Stimulated activated CD4-positive, alpha-beta T cell treated with anti-CD3 and anti-CD28 coated beads, Interleukin-2, amount 100 ng/mL, for 4 hours (primary cell): ENCODE measurements around the gene ESAM.

Experiments used
- DNase-seq: peaks from one replicate; pipeline ENCODE4 v3.0.0-alpha.2; 2020; ENCODE audit warnings: low read depth

Gene ESAM

GRCh38 chr11:124762105-124762623 lies at the start of gene ESAM:
TSS of gene ESAM (minus strand) at chr11:124762290. CDS start at chr11:124762154, 136 bp downstream.
- peak; percentile 48 for DNase-seq

GRCh38 chr11:124811399-124812125 lies 49.5 kb upstream of the ESAM start:
- DNase-seq, result no peak

GRCh38 chr11:124807660-124808270 lies 45.7 kb upstream of the ESAM start:
- no peak for DNase-seq

- DNase-seq, result no peak
Observed at GRCh38 chr11:124807201-124807600, 45.1 kb upstream of the ESAM start.

- no peak for DNase-seq
Observed at GRCh38 chr11:124804884-124805283, 42.8 kb upstream of the ESAM start.

- DNase-seq, result no peak
Observed at GRCh38 chr11:124801636-124802312, 39.7 kb upstream of the ESAM start.

- DNase-seq, result no peak
Observed at GRCh38 chr11:124801014-124801413, 38.9 kb upstream of the ESAM start.

GRCh38 chr11:124800226-124800929 lies 38.3 kb upstream of the ESAM start, which contains the start of gene MSANTD2:
TSS of gene MSANTD2 (minus strand) at chr11:124800406. CDS start at chr11:124800380, 26 bp downstream.
- peak; percentile 62 for DNase-seq

GRCh38 chr11:124799348-124800225 lies 37.5 kb upstream of the ESAM start:
- DNase-seq, result peak; percentile 11

GRCh38 chr11:124798991-124799347 lies 36.9 kb upstream of the ESAM start:
- no peak for DNase-seq

- no peak for DNase-seq
Observed at GRCh38 chr11:124796312-124796711, 34.2 kb upstream of the ESAM start.

- peak; percentile 8 for DNase-seq
Observed at GRCh38 chr11:124793466-124794278, 31.6 kb upstream of the ESAM start.

- DNase-seq, result no peak
Observed at GRCh38 chr11:124791626-124792341, 29.7 kb upstream of the ESAM start.

GRCh38 chr11:124788521-124788920 lies 26.4 kb upstream of the ESAM start:
- no peak for DNase-seq

GRCh38 chr11:124784051-124784450 lies 22.0 kb upstream of the ESAM start:
- no peak for DNase-seq

GRCh38 chr11:124783002-124783401 lies 20.9 kb upstream of the ESAM start:
- DNase-seq, result no peak

- no peak for DNase-seq
Observed at GRCh38 chr11:124779568-124779967, 17.5 kb upstream of the ESAM start.

GRCh38 chr11:124778281-124778680 lies 16.2 kb upstream of the ESAM start:
- no peak for DNase-seq

- DNase-seq, result no peak
Observed at GRCh38 chr11:124776865-124777645, 15.0 kb upstream of the ESAM start.
